ENCODE results near the gene PCA3. TPM values are rescaled to one million over a fixed set of nuclear protein-coding genes. Genes with fewer than 3 reads are reported as not detected.

The PCA3 gene
- total and polyA plus RNA-seq, 2 donors (not counting 1 experiment from before 2014, with no cell fraction given), result not detected

DNA sequence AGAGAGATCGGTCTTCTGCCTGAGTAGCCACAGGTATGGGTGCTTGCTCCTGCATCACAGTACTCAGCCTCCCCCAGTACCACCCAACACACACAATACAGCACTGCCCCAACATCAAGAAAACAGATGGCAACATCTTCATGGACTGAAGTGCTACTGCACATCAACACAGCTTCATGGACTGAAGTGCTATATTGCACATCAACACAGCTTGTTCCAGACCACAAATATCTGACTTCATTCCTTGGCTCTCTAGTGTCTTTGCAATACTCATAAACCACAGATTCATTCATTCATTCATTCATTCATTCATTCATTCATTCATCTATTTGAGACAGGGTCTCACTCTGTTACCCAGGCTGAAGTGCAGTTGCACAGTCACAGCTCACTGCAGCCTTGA lies 31.1 kb upstream of the PCA3 start:
- no peak for TF ChIP-seq EZH2 (IDR thresholded peaks at IDR 0.05; ENCODE audit: low read length, missing control alignments)
- TF ChIP-seq, protein P1, sequence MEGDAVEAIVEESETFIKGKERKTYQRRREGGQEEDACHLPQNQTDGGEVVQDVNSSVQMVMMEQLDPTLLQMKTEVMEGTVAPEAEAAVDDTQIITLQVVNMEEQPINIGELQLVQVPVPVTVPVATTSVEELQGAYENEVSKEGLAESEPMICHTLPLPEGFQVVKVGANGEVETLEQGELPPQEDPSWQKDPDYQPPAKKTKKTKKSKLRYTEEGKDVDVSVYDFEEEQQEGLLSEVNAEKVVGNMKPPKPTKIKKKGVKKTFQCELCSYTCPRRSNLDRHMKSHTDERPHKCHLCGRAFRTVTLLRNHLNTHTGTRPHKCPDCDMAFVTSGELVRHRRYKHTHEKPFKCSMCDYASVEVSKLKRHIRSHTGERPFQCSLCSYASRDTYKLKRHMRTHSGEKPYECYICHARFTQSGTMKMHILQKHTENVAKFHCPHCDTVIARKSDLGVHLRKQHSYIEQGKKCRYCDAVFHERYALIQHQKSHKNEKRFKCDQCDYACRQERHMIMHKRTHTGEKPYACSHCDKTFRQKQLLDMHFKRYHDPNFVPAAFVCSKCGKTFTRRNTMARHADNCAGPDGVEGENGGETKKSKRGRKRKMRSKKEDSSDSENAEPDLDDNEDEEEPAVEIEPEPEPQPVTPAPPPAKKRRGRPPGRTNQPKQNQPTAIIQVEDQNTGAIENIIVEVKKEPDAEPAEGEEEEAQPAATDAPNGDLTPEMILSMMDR (conservative IDR thresholded peaks at IDR 0.05 in 1 of 2, IDR thresholded peaks at IDR 0.05 in 1 of 2; ENCODE audit: low read depth in 1 of 2, low read length in 2 of 2), result no peak
- H3K27ac ChIP-seq (ENCODE audit: insufficient read depth, low read length), result no peak overlapping the region
- H3K79me2 ChIP-seq (ENCODE audit: control insufficient read depth, insufficient read depth, low read length), result no peaks in the 10 kb centered on the region
- no peak overlapping the region for H3K4me3 ChIP-seq (replicated peaks in 1 of 4; ENCODE audit: control extremely low read depth in 1 of 4, insufficient read depth in 1 of 4, low read depth in 3 of 4, low read length in 4 of 4)
- H2AFZ ChIP-seq (ENCODE audit: low read length), result no peak overlapping the region
- H3K4me1 ChIP-seq (ENCODE audit: control insufficient read depth, extremely low read depth, insufficient read depth, low read length), result no peaks in the 10 kb centered on the region
- no peaks in the 10 kb centered on the region for H3K9me3 ChIP-seq (ENCODE audit: control insufficient read depth, insufficient read depth, low read depth, low read length)
- DNase-seq (ENCODE audit: low read depth in 2 of 2), result peak in 1 of 2 donors; percentile 45
- H3K4me2 ChIP-seq (ENCODE audit: extremely low read depth, insufficient read depth, low read length), result no peak overlapping the region
- no peaks in the 10 kb centered on the region for H4K20me1 ChIP-seq (ENCODE audit: control insufficient read depth, extremely low read depth, insufficient read depth, low read length)
- H3K36me3 ChIP-seq (ENCODE audit: control insufficient read depth, insufficient read depth, low read length), result no peaks in the 10 kb centered on the region
- H3K27me3 ChIP-seq (ENCODE audit: control insufficient read depth, insufficient read depth, low read length), result no peaks in the 10 kb centered on the region
- no peak overlapping the region for H3K9ac ChIP-seq (ENCODE audit: insufficient read depth, low read length)

DNA sequence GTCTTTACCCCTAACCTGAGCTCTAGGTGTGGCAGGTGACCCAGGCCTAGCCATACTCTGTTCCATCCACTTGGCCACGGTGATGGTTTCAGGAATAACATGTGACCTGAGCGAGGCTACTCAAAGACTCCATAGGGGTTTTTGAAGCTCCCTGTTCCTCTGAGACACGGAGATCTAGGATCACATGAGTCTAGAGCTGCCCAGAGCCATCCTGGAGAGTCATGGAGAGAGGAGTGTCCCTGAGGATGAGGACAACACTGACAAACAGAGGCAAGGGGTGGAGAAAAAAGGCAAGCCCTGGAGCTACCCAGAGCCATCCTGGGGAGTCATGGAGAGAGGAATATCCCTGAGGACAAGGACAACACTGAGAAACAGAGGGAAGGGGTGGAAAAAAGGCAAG lies 29.5 kb upstream of the PCA3 start:
- no peak for TF ChIP-seq EZH2 (IDR thresholded peaks at IDR 0.05; ENCODE audit: low read length, missing control alignments)
- TF ChIP-seq, protein P1 (conservative IDR thresholded peaks at IDR 0.05 in 1 of 2, IDR thresholded peaks at IDR 0.05 in 1 of 2; ENCODE audit: low read depth in 1 of 2, low read length in 2 of 2), result no peak
- DNase-seq (ENCODE audit: low read depth in 2 of 2), result no peak
- Histone ChIP-seq H3K79me2 (ENCODE audit: control insufficient read depth, insufficient read depth, low read length) (no peaks in the 10 kb centered on the region), H4K20me1 (ENCODE audit: control insufficient read depth, extremely low read depth, insufficient read depth, low read length) (no peaks in the 10 kb centered on the region), H3K9me3 (ENCODE audit: control insufficient read depth, insufficient read depth, low read depth, low read length) (no peaks in the 10 kb centered on the region), H3K4me3 (replicated peaks in 1 of 4; ENCODE audit: control extremely low read depth in 1 of 4, insufficient read depth in 1 of 4, low read depth in 3 of 4, low read length in 4 of 4) (no peak overlapping the region), H3K27me3 (ENCODE audit: control insufficient read depth, insufficient read depth, low read length) (no peaks in the 10 kb centered on the region), H3K36me3 (ENCODE audit: control insufficient read depth, insufficient read depth, low read length) (no peaks in the 10 kb centered on the region), H3K4me2 (ENCODE audit: extremely low read depth, insufficient read depth, low read length) (no peak overlapping the region), H3K27ac (ENCODE audit: insufficient read depth, low read length) (no peak overlapping the region), H3K4me1 (ENCODE audit: control insufficient read depth, extremely low read depth, insufficient read depth, low read length) (no peaks in the 10 kb centered on the region), H3K9ac (ENCODE audit: insufficient read depth, low read length) (no peak overlapping the region), H2AFZ (ENCODE audit: low read length) (no peak overlapping the region)

DNA sequence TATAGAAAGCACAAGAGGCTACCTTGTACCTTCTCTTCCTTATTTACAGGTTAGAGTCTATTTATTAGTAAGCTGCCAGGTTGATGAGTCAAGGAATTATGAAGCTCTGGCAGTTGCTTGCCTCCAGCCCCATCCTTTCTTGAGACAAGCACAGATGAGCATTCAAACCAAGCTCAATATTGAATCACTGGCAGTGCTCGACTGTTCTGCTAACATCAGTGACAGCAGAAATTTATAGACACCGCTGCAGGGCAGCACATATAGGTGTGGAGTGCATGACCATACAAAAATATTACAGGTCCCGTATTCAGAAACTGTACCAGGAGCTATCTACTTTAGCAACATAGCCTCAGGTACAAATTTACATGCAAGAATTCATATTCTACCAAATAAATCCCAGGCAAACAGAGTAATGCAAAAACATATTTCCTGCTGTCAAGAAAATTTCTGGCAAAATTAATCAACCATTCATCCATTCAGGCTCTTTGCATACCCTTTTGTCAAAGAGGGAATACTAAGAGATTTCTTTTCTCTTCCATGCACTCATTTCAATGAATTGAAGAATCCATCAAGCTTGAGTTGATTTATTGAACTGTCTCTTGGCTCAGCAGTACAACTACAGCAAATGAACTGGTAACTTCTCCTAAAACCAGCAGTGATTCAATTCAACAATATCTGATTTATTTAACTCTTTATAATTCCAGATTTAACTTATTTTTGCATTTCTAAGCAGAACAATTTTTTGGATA lies 26.9 kb upstream of the PCA3 start:
- no peak for DNase-seq (ENCODE audit: low read depth in 2 of 2)
- Histone ChIP-seq H3K9ac (ENCODE audit: insufficient read depth, low read length) (no peak overlapping the region), H4K20me1 (ENCODE audit: control insufficient read depth, extremely low read depth, insufficient read depth, low read length) (no peaks in the 10 kb centered on the region), H3K4me1 (ENCODE audit: control insufficient read depth, extremely low read depth, insufficient read depth, low read length) (no peaks in the 10 kb centered on the region), H3K4me3 (replicated peaks in 1 of 4; ENCODE audit: control extremely low read depth in 1 of 4, insufficient read depth in 1 of 4, low read depth in 3 of 4, low read length in 4 of 4) (no peak overlapping the region), H2AFZ (ENCODE audit: low read length) (no peak overlapping the region), H3K27ac (ENCODE audit: insufficient read depth, low read length) (no peak overlapping the region), H3K9me3 (ENCODE audit: control insufficient read depth, insufficient read depth, low read depth, low read length) (no peaks in the 10 kb centered on the region), H3K36me3 (ENCODE audit: control insufficient read depth, insufficient read depth, low read length) (no peaks in the 10 kb centered on the region), H3K4me2 (ENCODE audit: extremely low read depth, insufficient read depth, low read length) (no peak overlapping the region), H3K27me3 (ENCODE audit: control insufficient read depth, insufficient read depth, low read length) (no peaks in the 10 kb centered on the region), H3K79me2 (ENCODE audit: control insufficient read depth, insufficient read depth, low read length) (no peaks in the 10 kb centered on the region)
- TF ChIP-seq, protein P1 (conservative IDR thresholded peaks at IDR 0.05 in 1 of 2, IDR thresholded peaks at IDR 0.05 in 1 of 2; ENCODE audit: low read depth in 1 of 2, low read length in 2 of 2), result no peak
- TF ChIP-seq EZH2 (IDR thresholded peaks at IDR 0.05; ENCODE audit: low read length, missing control alignments), result no peak
